Umbilical cord (tissue), 2 donors: ENCODE results near the gene SSU72. TPM values are rescaled to one million over a fixed set of nuclear protein-coding genes. Genes with fewer than 3 reads are reported as not detected.

Experiments
- DNase-seq: peaks from one replicate; pipeline ENCODE4 v3.0.0-alpha.2; 2015; ENCODE audit warnings: low spot score
- total RNA-seq: library from RNA; depleted of rRNA; stranded (reverse); fragments of >200 nt; gene quantifications from one replicate; pipeline ENCODE4 v1.2.3, GENCODE V29; 2014; ENCODE audit warnings: low replicate concordance; ENCODE audit not compliant: insufficient read depth

SSU72 gene
- total RNA-seq, 1 donor from 2014 or later: 44.3 TPM

GRCh38 chr1:1610796-1611195 is 36.1 kb upstream of the SSU72 start:
- no peak for DNase-seq

- no peak for DNase-seq
These were observed 35.3 kb upstream of the SSU72 start for GRCh38 chr1:1609822-1610485.

GRCh38 chr1:1606232-1606631 is 31.6 kb upstream of the SSU72 start:
- DNase-seq: no peak

- no peak for DNase-seq
These were observed 31.1 kb upstream of the SSU72 start for GRCh38 chr1:1605724-1606123.

GRCh38 chr1:1605034-1605591 is 30.4 kb upstream of the SSU72 start:
- no peak for DNase-seq

GRCh38 chr1:1604374-1605033 is 29.8 kb upstream of the SSU72 start:
- DNase-seq: no peak

GRCh38 chr1:1603671-1604373 is 29.2 kb upstream of the SSU72 start:
- DNase-seq: no peak

GRCh38 chr1:1602968-1603506 is 28.4 kb upstream of the SSU72 start:
- no peak for DNase-seq

GRCh38 chr1:1602304-1602967 is 27.8 kb upstream of the SSU72 start:
- no peak for DNase-seq

- DNase-seq: no peak
These were observed 27.1 kb upstream of the SSU72 start for GRCh38 chr1:1601564-1602303.

- no peak for DNase-seq
These were observed 26.3 kb upstream of the SSU72 start for GRCh38 chr1:1600861-1601563.

- no peak for DNase-seq
These were observed 25.5 kb upstream of the SSU72 start, which contains the start of gene FNDC10 for GRCh38 chr1:1599935-1600860. Gene FNDC10, minus strand, starts transcription at chr1:1600135. Its CDS starts 120 bp downstream, at chr1:1600015.

GRCh38 chr1:1599030-1599934 is 24.6 kb upstream of the SSU72 start:
- no peak for DNase-seq

- no peak for DNase-seq
These were observed 24.0 kb upstream of the SSU72 start for GRCh38 chr1:1598720-1599029.

GRCh38 chr1:1598051-1598719 is 23.5 kb upstream of the SSU72 start:
- DNase-seq: no peak

GRCh38 chr1:1597275-1597930 is 22.7 kb upstream of the SSU72 start:
- DNase-seq: no peak
